Body of pancreas (tissue), 4 donors: ENCODE data around the gene MAPK8IP1. TPM values are rescaled to one million over a fixed set of nuclear protein-coding genes. Genes with fewer than 3 reads are reported as not detected.

ENCODE experiments used
- ATAC-seq: fragments of 150-250 bp; one replicate; pipeline ENCODE4 v1.9.1; 2016
- DNase-seq, 4 donors: peaks; one replicate each; pipeline ENCODE4 v3.0.0-alpha.2; 2019
- H3K27ac ChIP-seq, 4 donors: fragments of 200-600 bp; sonication (generic); 1 replicate in 3 of 4; 2 replicates in 1 of 4; pipeline versions ENCODE4 v1.5.1 to v1.6.1; 2016 to 2019; ENCODE audit warnings: mild to moderate bottlenecking in 1 of 4, mixed read lengths in 1 of 4, moderate library complexity in 1 of 4
- H3K27me3 ChIP-seq, 2 donors: fragments of 200-600 bp; sonication (generic); one replicate each; pipeline ENCODE4 v1.6.0; 2016; ENCODE audit warnings: mild to moderate bottlenecking in 1 of 2
- H3K36me3 ChIP-seq, 2 donors: fragments of 200-600 bp; sonication (generic); replicated peaks in 1 of 2; 2 replicates each; pipeline ENCODE4 v1.5.1; 2016; ENCODE audit warnings: low read depth in 2 of 2; ENCODE audit not compliant: insufficient read depth in 1 of 2
- H3K4me1 ChIP-seq: fragments of 200-600 bp; sonication (generic); one replicate; pipeline ENCODE4 v1.6.0; 2016
- H3K4me3 ChIP-seq, 2 donors: fragments of 200-600 bp; sonication (generic); 1 replicate in 1 of 2; 2 replicates in 1 of 2; pipeline ENCODE4 v1.5.1; 2016 to 2019
- H3K9me3 ChIP-seq, 3 donors: fragments of 200-600 bp; sonication (generic); 1 replicate in 2 of 3; 2 replicates in 1 of 3; pipeline ENCODE4 v1.5.1; 2016
- POLR2A ChIP-seq, 3 donors: fragments of 450-650 bp; IDR thresholded peaks; one replicate each; pipeline ENCODE4 v1.6.1; 2016; ENCODE audit warnings: antibody characterized with exemption in 3 of 3, mild to moderate bottlenecking in 2 of 3
- WGBS, 2 donors: methylation state at CpG; one replicate each; pipeline ENCODE4 v1.1.5; 2017; 5-methylcytosine and 5-hydroxymethylcytosine counted together
- intact Hi-C: fragments of 100-400 bp; cut with DNase I; formaldehyde crosslinking; loops from one replicate; pipeline ENCODE4 v1.15.1; 2023
- total RNA-seq, 2 donors: library from RNA; depleted of rRNA; stranded (reverse); fragments of >200 nt; gene quantifications; one replicate each; pipeline ENCODE4 v1.1.0, GENCODE V29; 2016
- TF ChIP-seq, protein P1 (sequence below), 7 experiments: fragments of 450-650 bp in 4 of 7; fragments of 200-600 bp in 3 of 7; sonication (generic) in 3 of 7; IDR thresholded peaks; one replicate each; pipeline ENCODE4 v1.5.1; 2016 to 2019; ENCODE audit warnings: antibody characterized with exemption in 7 of 7

MAPK8IP1 gene
- total RNA-seq, 2 donors from 2014 or later, result 23.7 to 32.4 TPM

DNA sequence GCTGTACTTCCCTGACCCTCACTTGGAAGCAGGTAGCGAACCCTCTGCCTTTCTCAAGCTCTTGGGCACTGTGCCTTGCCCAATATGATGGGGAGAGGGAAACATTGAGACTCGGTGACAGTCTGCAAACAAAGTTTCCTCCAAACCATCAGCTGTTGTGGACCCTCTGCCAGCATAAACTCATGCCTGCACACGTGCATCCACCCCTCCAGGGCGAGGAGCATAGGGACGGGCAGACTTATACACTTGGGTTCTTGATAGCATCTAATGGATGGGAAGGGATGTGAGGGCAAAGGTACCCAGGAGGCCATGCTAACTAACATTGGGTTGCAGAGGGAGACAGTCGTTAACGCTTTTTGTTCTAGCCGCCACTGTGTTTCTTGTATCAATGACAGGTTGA is 8.2 kb upstream of the MAPK8IP1 start:
- Histone ChIP-seq H3K36me3 (peaks cover 0 to 19% of the 10 kb centered on the region in 2 donors), H3K27me3 (no peaks in the 10 kb centered on the region), H3K4me1 (no peaks in the 10 kb centered on the region), H3K9me3 (no peaks in the 10 kb centered on the region), H3K4me3 (no peak overlapping the region), H3K27ac (no peak overlapping the region)
- WGBS, 2 donors, result 85 to 87% methylated on average over 8 of the region's 8 CpGs
- ATAC-seq (no peak), DNase-seq (no peak)
- intact Hi-C loops, result loop anchor here (10.0 kb wide), 1 partner anchor 128 kb away; no protein-coding TSS in a partner anchor
- no peak for TF ChIP-seq POLR2A (IDR thresholded peaks at IDR 0.05)
- TF ChIP-seq, protein P1, sequence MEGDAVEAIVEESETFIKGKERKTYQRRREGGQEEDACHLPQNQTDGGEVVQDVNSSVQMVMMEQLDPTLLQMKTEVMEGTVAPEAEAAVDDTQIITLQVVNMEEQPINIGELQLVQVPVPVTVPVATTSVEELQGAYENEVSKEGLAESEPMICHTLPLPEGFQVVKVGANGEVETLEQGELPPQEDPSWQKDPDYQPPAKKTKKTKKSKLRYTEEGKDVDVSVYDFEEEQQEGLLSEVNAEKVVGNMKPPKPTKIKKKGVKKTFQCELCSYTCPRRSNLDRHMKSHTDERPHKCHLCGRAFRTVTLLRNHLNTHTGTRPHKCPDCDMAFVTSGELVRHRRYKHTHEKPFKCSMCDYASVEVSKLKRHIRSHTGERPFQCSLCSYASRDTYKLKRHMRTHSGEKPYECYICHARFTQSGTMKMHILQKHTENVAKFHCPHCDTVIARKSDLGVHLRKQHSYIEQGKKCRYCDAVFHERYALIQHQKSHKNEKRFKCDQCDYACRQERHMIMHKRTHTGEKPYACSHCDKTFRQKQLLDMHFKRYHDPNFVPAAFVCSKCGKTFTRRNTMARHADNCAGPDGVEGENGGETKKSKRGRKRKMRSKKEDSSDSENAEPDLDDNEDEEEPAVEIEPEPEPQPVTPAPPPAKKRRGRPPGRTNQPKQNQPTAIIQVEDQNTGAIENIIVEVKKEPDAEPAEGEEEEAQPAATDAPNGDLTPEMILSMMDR (IDR thresholded peaks at IDR 0.05), result no peak

DNA sequence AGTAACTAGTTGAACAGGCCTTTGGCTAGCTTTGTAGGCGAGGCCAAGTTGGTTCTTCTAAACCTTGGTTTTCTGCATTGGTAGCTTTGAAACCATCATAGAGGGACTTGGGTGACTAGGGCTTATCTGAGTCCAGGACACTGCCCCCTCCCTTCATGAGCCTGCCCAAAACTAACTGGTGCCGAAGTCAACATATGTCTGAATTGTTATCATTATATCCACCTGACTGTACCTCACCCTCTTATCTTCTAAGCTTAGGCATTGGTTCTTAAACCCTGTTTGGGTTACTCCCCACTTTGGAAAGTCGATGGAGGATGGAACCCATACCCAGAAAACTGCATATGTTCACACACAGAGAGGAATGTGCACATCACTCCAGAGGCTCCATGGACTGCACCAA is 7.6 kb upstream of the MAPK8IP1 start:
- ATAC-seq, result no peak
- Histone ChIP-seq H3K9me3 (no peaks in the 10 kb centered on the region), H3K4me3 (no peak overlapping the region), H3K4me1 (no peaks in the 10 kb centered on the region), H3K36me3 (peaks cover 0 to 19% of the 10 kb centered on the region in 2 donors), H3K27me3 (no peaks in the 10 kb centered on the region), H3K27ac (no peak overlapping the region)
- WGBS, 2 donors, result 60 to 84% methylated on average over 3 of the region's 3 CpGs
- no peak for DNase-seq
- TF ChIP-seq, protein P1 (IDR thresholded peaks at IDR 0.05), result no peak
- TF ChIP-seq POLR2A (IDR thresholded peaks at IDR 0.05), result no peak
- intact Hi-C loops, result loop anchor here (10.0 kb wide), 1 partner anchor 127 kb away; no protein-coding TSS in a partner anchor

DNA sequence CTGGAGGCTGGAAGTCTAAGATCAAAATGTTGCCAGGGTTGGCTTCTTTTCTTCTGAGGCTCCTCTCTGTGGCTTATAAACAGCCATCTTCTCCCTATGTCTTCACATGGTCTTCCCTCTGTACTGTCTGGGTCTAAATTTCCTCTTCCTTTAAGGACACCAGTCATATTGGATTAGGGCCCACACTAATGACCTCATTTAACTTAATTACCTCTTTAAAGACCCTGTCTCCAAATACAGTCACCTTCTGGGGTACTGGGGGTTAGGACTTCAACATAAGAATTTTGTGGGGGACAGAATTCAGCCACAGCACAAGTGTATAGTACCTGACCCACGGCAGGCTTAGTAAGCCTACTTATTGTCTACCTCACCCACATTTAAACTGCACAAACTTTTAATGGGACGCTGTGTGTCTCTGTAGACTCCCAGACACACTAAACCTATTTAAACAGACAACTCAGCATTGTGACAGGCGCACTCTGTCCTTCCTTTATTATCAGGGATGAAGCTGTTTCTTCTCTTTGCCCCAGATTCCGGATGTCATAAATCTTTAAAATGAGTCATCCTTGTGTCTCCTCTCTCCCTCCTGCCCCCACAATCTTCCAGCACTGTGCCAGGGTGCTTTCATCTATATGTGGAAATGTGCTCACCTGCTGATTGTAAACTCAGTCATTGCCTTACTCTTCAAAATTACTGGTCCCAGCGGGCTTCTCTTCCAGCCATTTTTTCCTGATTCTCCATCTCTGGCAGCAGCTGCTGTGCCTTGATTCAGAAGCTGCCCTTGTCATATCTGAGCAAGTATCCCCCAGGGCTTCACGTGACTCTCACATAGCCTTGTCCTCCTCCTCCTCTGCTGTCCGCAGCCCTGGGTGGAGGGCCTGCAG is 5.4 kb upstream of the MAPK8IP1 start:
- H3K27me3 ChIP-seq, result no peaks in the 10 kb centered on the region
- H3K27ac ChIP-seq, result no peak overlapping the region
- ATAC-seq (no peak), DNase-seq (no peak)
- 88 to 96% methylated on average over 7 of the region's 7 CpGs for WGBS, 2 donors
- TF ChIP-seq, protein P1 (IDR thresholded peaks at IDR 0.05), result no peak
- TF ChIP-seq POLR2A (IDR thresholded peaks at IDR 0.05), result no peak
- H3K36me3 ChIP-seq, result peaks cover 0 to 17% of the 10 kb centered on the region in 2 donors
- intact Hi-C loops, result loop anchor here (10.0 kb wide), 1 partner anchor 125 kb away; no protein-coding TSS in a partner anchor
- peaks cover 2% of the 10 kb centered on the region for H3K4me1 ChIP-seq
- H3K9me3 ChIP-seq, result no peaks in the 10 kb centered on the region
- no peak overlapping the region for H3K4me3 ChIP-seq

DNA sequence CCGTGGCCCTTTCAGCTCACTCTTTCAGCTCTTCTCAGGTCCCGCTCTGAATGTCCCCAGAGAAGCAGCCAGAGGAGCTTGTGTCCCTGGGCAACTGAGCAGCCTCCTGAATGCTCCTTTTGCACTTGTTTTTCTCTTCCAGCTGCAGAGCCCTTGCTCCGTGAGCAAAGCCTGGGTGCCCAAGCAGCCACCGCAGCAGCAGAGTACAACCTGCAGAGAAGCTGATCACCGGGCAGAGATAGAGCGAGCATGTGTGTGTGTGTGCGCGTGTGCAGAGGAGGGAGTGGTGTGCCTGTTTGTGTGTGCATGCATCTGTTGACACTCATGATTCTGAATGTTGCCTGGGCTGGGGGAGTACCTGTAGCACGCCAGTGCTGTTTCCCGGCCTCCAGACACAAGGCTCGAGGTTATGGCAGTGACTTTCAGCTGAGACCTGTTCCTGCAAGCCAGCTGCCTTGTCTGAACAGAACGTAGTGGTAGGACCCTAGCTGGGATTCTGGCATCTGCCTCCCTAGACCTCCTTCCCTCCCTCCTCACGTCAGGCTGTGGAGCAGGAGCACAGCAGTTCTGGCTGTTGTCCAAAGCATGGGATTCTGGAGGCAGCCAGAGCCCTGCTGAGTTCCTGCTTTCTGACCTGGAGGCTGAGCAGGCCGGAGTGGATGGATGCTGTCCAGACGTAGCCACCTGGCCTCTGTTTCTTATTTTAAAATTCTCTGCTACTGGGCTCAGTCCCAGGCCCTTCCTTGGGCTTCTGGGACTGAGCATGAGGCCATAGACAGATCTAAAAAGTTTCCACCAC is 4.5 kb upstream of the MAPK8IP1 start:
- intact Hi-C loops, result no loop called here
- no peak for ATAC-seq
- Histone ChIP-seq H3K27ac (no peak overlapping the region), H3K27me3 (no peaks in the 10 kb centered on the region), H3K4me1 (peaks cover 8% of the 10 kb centered on the region), H3K9me3 (no peaks in the 10 kb centered on the region), H3K36me3 (peaks cover 0 to 16% of the 10 kb centered on the region in 2 donors), H3K4me3 (no peak overlapping the region)
- TF ChIP-seq, protein P1 (IDR thresholded peaks at IDR 0.05), result no peak
- no peak for TF ChIP-seq POLR2A (IDR thresholded peaks at IDR 0.05)
- 82 to 90% methylated on average over 6 to 15 of the region's 15 CpGs for WGBS, 2 donors
- no peak for DNase-seq
